ENCODE measurements around the gene ZNF2.

DNA sequence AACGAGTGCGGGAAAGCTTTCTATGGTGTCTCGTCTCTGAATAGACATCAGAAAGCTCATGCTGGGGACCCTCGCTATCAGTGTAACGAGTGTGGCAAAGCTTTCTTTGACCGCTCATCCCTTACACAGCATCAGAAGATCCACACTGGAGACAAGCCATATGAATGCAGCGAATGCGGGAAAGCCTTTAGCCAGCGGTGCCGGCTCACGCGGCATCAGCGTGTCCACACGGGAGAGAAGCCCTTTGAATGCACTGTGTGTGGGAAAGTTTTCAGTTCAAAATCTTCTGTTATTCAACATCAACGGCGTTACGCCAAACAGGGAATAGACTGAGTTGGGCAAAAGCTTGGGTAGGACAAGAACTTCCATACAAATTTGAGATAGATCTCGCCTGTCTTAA lies 16.2 kb downstream of the ZNF2 start:
- TF ChIP-seq, protein P1, sequence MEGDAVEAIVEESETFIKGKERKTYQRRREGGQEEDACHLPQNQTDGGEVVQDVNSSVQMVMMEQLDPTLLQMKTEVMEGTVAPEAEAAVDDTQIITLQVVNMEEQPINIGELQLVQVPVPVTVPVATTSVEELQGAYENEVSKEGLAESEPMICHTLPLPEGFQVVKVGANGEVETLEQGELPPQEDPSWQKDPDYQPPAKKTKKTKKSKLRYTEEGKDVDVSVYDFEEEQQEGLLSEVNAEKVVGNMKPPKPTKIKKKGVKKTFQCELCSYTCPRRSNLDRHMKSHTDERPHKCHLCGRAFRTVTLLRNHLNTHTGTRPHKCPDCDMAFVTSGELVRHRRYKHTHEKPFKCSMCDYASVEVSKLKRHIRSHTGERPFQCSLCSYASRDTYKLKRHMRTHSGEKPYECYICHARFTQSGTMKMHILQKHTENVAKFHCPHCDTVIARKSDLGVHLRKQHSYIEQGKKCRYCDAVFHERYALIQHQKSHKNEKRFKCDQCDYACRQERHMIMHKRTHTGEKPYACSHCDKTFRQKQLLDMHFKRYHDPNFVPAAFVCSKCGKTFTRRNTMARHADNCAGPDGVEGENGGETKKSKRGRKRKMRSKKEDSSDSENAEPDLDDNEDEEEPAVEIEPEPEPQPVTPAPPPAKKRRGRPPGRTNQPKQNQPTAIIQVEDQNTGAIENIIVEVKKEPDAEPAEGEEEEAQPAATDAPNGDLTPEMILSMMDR (IDR thresholded peaks at IDR 0.05), result no peak
- no peak for TF ChIP-seq POLR2A (IDR thresholded peaks at IDR 0.05)

Measured in heart left ventricle (tissue), 13 donors.